ENCODE results near the gene PARP11.

PARP11 gene

DNA sequence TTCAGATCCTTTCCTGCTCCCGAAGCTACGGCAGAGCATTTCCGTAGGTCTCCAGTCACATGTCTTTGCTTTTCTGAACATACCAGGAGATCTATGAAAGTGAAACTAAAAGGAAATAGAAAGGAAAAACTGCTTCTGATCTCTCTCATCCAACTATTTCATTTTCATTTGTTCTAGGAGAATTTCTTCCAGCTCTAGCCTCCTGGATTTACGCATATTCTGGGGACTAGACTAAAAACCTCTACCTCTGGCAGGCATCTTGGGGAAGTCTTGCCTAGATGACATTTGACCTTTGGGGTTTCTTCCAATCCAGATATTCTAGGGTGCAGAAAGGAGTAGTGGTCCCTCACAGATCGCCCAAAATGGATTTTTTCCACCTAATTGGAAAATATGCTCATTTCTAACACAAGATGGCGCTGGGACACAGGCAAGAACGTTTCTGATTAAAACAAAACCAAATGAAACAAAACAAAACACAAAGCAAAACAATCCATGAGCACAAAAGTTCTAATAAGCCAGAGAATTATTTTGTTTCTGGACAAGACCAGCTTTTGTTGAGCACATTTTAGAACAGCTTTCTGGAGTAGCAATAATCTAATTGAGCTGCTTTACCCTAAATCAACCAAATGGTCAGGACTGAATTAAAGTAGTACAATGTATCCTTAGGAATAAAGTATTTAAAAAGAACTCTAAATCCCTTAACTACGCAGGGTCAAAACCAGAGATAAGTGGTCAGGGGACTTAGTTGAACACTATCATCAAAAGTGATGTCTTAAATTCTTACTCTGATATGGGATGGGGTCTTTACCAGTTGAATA is 12.3 kb upstream of the PARP11 start:
- TF ChIP-seq, protein P1, sequence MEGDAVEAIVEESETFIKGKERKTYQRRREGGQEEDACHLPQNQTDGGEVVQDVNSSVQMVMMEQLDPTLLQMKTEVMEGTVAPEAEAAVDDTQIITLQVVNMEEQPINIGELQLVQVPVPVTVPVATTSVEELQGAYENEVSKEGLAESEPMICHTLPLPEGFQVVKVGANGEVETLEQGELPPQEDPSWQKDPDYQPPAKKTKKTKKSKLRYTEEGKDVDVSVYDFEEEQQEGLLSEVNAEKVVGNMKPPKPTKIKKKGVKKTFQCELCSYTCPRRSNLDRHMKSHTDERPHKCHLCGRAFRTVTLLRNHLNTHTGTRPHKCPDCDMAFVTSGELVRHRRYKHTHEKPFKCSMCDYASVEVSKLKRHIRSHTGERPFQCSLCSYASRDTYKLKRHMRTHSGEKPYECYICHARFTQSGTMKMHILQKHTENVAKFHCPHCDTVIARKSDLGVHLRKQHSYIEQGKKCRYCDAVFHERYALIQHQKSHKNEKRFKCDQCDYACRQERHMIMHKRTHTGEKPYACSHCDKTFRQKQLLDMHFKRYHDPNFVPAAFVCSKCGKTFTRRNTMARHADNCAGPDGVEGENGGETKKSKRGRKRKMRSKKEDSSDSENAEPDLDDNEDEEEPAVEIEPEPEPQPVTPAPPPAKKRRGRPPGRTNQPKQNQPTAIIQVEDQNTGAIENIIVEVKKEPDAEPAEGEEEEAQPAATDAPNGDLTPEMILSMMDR (IDR thresholded peaks at IDR 0.05; ENCODE audit: low read depth, low read length, missing control alignments) = peak; percentile 62
- DNase-seq (ENCODE audit: extremely low read depth, low read depth) = peak; percentile 17
- H3K4me3 ChIP-seq (replicated peaks; ENCODE audit: low read depth, low read length) = peak overlapping the region; percentile 5; the same call in 1 of the 2 replicates

DNA sequence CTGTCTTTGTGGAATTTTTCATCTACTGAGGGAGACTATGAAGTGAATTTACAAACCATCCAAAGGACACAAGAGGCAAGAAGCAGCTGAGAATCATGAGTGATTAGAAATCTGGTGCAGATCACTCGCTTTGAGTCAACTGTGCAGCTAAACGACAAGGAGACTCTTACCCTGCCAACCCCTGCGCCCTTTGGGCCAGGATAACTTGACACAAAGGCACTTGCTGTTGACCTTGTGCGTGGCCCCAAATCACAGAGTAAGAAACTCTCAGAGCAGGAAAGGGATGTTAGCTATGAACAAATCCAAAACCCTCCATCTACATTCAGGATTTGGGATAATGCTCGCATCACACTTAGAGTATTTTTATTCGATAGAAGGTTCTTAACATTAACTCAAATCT is 11.5 kb upstream of the PARP11 start:
- no peak overlapping the region for H3K4me3 ChIP-seq (replicated peaks; ENCODE audit: low read depth, low read length)
- TF ChIP-seq, protein P1 (IDR thresholded peaks at IDR 0.05; ENCODE audit: low read depth, low read length, missing control alignments) = no peak
- no peak for DNase-seq (ENCODE audit: extremely low read depth, low read depth)

DNA sequence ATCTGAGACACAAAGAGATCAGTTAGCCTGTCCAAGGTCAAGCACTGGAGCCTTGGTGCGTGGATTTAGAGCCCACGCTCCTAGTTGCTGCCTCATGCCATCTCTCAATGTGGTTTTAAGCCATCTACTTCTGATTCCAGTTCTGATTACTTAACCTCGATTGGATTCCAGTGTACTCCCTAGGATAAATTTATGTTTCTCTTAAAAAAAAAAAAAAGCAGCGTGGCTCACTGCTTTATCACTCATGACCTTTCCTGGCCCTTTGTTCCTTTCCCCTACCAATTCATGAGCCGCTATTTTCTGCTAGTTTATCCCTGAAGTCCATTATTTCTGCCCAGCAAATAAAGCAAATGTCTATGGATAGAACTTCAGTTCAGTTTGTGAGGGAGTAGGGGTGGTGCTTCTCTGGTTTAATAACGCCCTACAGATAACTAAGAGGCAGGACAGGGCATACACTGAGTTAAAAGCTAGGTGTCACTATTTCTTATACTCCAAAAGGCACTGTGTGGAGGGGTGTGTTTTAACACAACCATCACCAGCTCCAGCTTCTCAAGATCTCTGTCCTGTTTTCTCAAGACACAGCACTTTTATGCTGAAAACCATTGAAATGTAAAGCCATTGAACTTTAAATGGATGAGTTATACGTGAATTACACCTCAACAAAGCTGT is 9.8 kb upstream of the PARP11 start:
- H3K4me3 ChIP-seq (replicated peaks; ENCODE audit: low read depth, low read length) = no peak overlapping the region
- no peak for DNase-seq (ENCODE audit: extremely low read depth, low read depth)
- TF ChIP-seq, protein P1 (IDR thresholded peaks at IDR 0.05; ENCODE audit: low read depth, low read length, missing control alignments) = peak; percentile 12

DNA sequence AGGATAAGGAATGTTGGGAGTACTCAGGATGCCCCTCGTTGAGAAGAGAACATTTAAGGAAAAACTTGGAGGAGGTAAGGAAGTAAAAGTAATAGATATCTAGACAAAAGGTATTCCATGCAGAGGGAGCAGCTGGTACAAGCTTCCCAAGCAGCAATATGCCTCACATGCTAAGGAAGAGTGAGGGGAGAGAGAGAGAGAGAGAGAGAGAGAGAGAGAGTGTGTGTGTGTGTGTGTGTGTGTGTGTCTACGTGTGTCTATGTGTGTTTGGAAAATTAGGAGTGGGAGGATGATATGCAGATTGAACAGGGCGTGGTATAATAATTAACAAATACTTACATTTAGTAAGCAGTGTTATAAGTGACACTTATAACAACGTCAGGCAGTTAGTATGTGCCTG is 9.2 kb upstream of the PARP11 start:
- TF ChIP-seq, protein P1 (IDR thresholded peaks at IDR 0.05; ENCODE audit: low read depth, low read length, missing control alignments) = no peak
- DNase-seq (ENCODE audit: extremely low read depth, low read depth) = no peak
- H3K4me3 ChIP-seq (replicated peaks; ENCODE audit: low read depth, low read length) = no peak overlapping the region

DNA sequence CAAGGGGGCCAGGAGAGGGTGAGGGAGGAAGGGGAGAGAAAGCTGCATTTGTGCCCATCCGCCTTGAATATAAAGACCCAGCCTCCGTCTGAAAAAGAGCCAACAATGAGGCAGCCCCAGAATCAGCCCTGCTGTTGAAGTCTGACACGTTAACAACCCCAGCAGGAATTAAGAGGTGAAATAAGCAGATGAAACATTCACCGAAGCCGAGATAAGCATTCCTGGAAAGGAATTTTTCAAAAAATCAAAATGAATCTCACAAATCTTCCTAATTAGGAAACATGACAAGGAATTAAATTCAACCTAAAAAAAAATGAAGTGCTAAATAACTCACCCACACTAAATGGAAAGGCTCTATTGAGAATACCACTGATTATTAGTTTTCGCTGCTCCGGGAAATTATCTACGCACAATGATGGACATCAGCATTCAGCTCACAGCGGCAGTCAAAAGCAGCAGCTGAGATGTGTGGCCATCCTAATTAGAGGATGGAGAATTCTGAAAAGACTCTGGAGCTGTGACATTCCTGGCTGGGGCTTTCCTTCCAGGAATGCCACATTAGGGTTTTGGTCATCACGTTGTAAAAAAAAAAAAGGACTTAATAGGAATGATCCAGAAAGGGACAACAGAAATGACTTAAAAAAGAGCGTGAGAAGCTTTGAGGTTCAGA is 8.2 kb upstream of the PARP11 start:
- H3K4me3 ChIP-seq (replicated peaks; ENCODE audit: low read depth, low read length) = no peak overlapping the region
- TF ChIP-seq, protein P1 (IDR thresholded peaks at IDR 0.05; ENCODE audit: low read depth, low read length, missing control alignments) = no peak
- no peak for DNase-seq (ENCODE audit: extremely low read depth, low read depth)

DNA sequence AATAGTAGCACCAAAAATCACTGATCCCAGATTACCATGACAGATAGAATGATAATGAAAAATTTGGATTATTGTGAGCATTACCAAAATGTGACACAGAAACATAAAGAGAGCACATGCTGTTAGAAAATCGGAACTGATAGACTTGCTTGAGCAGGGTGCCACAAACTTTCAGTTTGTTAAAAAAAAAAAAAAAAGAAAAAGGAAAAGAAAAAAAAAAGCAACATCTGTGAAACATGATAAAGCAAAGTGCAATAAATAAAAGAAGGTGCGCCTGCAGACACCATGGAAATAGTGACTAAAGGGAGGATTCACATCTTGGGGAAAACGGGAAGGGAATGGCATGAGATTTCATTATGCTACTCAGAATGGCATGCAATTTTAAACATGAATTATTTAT is 6.6 kb upstream of the PARP11 start:
- DNase-seq (ENCODE audit: extremely low read depth, low read depth) = no peak
- no peak overlapping the region for H3K4me3 ChIP-seq (replicated peaks; ENCODE audit: low read depth, low read length)
- TF ChIP-seq, protein P1 (IDR thresholded peaks at IDR 0.05; ENCODE audit: low read depth, low read length, missing control alignments) = no peak

All from HFF-Myc (cell line).